Gastrocnemius medialis (tissue), 4 donors: ENCODE measurements around the gene TBCCD1. TPM values are rescaled to one million over a fixed set of nuclear protein-coding genes. Genes with fewer than 3 reads are reported as not detected.

Source experiments
- ATAC-seq, 2 donors: fragments of 150-250 bp; one replicate each; pipeline ENCODE4 v1.9.1; 2016
- DNase-seq, 2 donors: peaks; one replicate each; pipeline ENCODE4 v3.0.0-alpha.2; 2019
- H3K27ac ChIP-seq, 4 donors: fragments of 200-600 bp; sonication (generic); 1 replicate in 1 of 4; 2 replicates in 3 of 4; pipeline ENCODE4 v1.5.1; 2016 to 2018; ENCODE audit warnings: mild to moderate bottlenecking in 2 of 4, moderate library complexity in 1 of 4
- H3K27me3 ChIP-seq, 3 donors: fragments of 200-600 bp; sonication (generic) in 2 of 3; 1 replicate in 1 of 3; 2 replicates in 2 of 3; pipeline versions ENCODE4 v1.5.1 to v1.6.0; 2016 to 2019; ENCODE audit warnings: mild to moderate bottlenecking in 1 of 3, moderate library complexity in 1 of 3
- H3K36me3 ChIP-seq, 2 donors: fragments of 200-600 bp; sonication (generic) in 1 of 2; one replicate each; pipeline ENCODE4 v1.5.1; 2017 to 2018
- H3K4me1 ChIP-seq, 2 donors: fragments of 200-600 bp; sonication (generic) in 1 of 2; one replicate each; pipeline ENCODE4 v1.5.1; 2016 to 2017; ENCODE audit warnings: mild to moderate bottlenecking in 2 of 2
- H3K4me3 ChIP-seq, 4 donors: fragments of 200-600 bp; sonication (generic) in 3 of 4; 1 replicate in 1 of 4; 2 replicates in 3 of 4; pipeline ENCODE4 v1.5.1; 2016 to 2019; ENCODE audit warnings: mild to moderate bottlenecking in 2 of 4
- H3K9me3 ChIP-seq, 3 donors: fragments of 200-600 bp; sonication (generic) in 2 of 3; 1 replicate in 1 of 3; 2 replicates in 2 of 3; pipeline ENCODE4 v1.5.1; 2016 to 2019
- POLR2A ChIP-seq, 2 donors: fragments of 450-650 bp; IDR thresholded peaks; one replicate each; pipeline ENCODE4 v1.6.1; 2017; ENCODE audit warnings: antibody characterized with exemption in 2 of 2, mild to moderate bottlenecking in 2 of 2, moderate library complexity in 2 of 2
- in situ Hi-C, 4 donors: fragments of 200-750 bp; cut with MboI; loops; one replicate each; pipeline versions ENCODE4 v1.15.0 to v1.8.0; 2017; ENCODE audit warnings: low sequenced_read_pairs in 4 of 4
- intact Hi-C: fragments of 100-400 bp; cut with DNase I; formaldehyde crosslinking; loops from one replicate; pipeline ENCODE4 v1.15.1; 2023; ENCODE audit warnings: low total_unique reads
- total RNA-seq, 4 donors: library from RNA; depleted of rRNA; stranded (reverse); fragments of >200 nt; gene quantifications; one replicate each; pipeline versions ENCODE4 v1.1.0 to v1.2.3, GENCODE V29; 2016
- TF ChIP-seq, protein P1 (sequence below), 5 experiments: fragments of 450-650 bp in 3 of 5; fragments of 200-600 bp in 2 of 5; sonication (generic) in 2 of 5; IDR thresholded peaks in 4 of 5; conservative IDR thresholded peaks in 1 of 5; 1 replicate in 4 of 5; 2 replicates in 1 of 5; pipeline ENCODE4 v1.5.1; 2016 to 2019; ENCODE audit warnings: antibody characterized with exemption in 5 of 5, mild to moderate bottlenecking in 3 of 5, moderate library complexity in 3 of 5

TBCCD1 gene
- total RNA-seq, 4 donors from 2014 or later = 7.3 to 10.7 (median 8.0) TPM

- Histone ChIP-seq H3K9me3 (no peaks in the 10 kb centered on the region), H3K4me1 (no peaks in the 10 kb centered on the region), H3K36me3 (no peaks in the 10 kb centered on the region), H3K4me3 (no peak overlapping the region), H3K27me3 (peaks cover 0 to 7% (median 0%) of the 10 kb centered on the region in 3 donors), H3K27ac (no peak overlapping the region)
- intact Hi-C loops (no loop called here), in situ Hi-C loops (no loop called here)
- TF ChIP-seq, protein P1, sequence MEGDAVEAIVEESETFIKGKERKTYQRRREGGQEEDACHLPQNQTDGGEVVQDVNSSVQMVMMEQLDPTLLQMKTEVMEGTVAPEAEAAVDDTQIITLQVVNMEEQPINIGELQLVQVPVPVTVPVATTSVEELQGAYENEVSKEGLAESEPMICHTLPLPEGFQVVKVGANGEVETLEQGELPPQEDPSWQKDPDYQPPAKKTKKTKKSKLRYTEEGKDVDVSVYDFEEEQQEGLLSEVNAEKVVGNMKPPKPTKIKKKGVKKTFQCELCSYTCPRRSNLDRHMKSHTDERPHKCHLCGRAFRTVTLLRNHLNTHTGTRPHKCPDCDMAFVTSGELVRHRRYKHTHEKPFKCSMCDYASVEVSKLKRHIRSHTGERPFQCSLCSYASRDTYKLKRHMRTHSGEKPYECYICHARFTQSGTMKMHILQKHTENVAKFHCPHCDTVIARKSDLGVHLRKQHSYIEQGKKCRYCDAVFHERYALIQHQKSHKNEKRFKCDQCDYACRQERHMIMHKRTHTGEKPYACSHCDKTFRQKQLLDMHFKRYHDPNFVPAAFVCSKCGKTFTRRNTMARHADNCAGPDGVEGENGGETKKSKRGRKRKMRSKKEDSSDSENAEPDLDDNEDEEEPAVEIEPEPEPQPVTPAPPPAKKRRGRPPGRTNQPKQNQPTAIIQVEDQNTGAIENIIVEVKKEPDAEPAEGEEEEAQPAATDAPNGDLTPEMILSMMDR (IDR thresholded peaks at IDR 0.05 in 4 of 5, conservative IDR thresholded peaks at IDR 0.05 in 1 of 5) = no peak
- no peak for TF ChIP-seq POLR2A (IDR thresholded peaks at IDR 0.05)
- ATAC-seq = no peak
- no peak for DNase-seq
These were observed 52.7 kb downstream of the TBCCD1 start for GRCh38 chr3:186514296-186515002.

DNA sequence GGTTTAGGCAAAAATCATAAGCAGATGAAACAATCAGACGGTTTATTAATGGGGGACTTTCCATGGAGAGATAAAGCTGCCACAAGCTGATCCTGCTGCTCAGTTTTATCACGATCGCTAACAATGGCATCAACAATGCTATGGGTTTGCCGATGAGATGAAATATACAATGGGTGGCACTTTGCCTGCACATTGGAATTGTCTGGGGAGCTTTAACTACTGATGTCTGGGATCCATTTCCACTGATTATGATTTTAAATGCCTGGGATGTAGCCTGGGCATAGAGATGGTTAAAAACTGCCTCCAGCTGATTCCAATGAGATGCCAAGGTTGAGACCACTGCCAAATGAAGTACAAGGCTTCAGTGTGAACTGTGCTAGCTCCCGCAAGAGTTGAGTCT lies 53.8 kb downstream of the TBCCD1 start:
- TF ChIP-seq, protein P1 (IDR thresholded peaks at IDR 0.05 in 4 of 5, conservative IDR thresholded peaks at IDR 0.05 in 1 of 5) = no peak
- TF ChIP-seq POLR2A (IDR thresholded peaks at IDR 0.05) = no peak

GRCh38 chr3:186512570-186513302 lies 54.4 kb downstream of the TBCCD1 start:
- in situ Hi-C loops (no loop called here), intact Hi-C loops (no loop called here)
- Histone ChIP-seq H3K27ac (no peak overlapping the region), H3K36me3 (no peaks in the 10 kb centered on the region), H3K9me3 (no peaks in the 10 kb centered on the region), H3K27me3 (peaks cover 0 to 7% (median 0%) of the 10 kb centered on the region in 3 donors), H3K4me3 (no peak overlapping the region), H3K4me1 (no peaks in the 10 kb centered on the region)
- ATAC-seq (no peak), DNase-seq (no peak)
- TF ChIP-seq POLR2A (IDR thresholded peaks at IDR 0.05) = no peak
- TF ChIP-seq, protein P1 (IDR thresholded peaks at IDR 0.05 in 4 of 5, conservative IDR thresholded peaks at IDR 0.05 in 1 of 5) = no peak

More for the DNA sequence above, 53.8 kb downstream of the TBCCD1 start:
- H3K4me1 ChIP-seq = no peaks in the 10 kb centered on the region
- in situ Hi-C loops = no loop called here
- intact Hi-C loops = no loop called here
- ATAC-seq (no peak), DNase-seq (no peak)
- no peak overlapping the region for H3K27ac ChIP-seq
- no peaks in the 10 kb centered on the region for H3K9me3 ChIP-seq
- no peak overlapping the region for H3K4me3 ChIP-seq
- H3K36me3 ChIP-seq = no peaks in the 10 kb centered on the region
- peaks cover 0 to 7% (median 0%) of the 10 kb centered on the region in 3 donors for H3K27me3 ChIP-seq

GRCh38 chr3:186511702-186512101 lies 55.4 kb downstream of the TBCCD1 start:
- TF ChIP-seq, protein P1 (IDR thresholded peaks at IDR 0.05 in 4 of 5, conservative IDR thresholded peaks at IDR 0.05 in 1 of 5) = no peak
- no peak for TF ChIP-seq POLR2A (IDR thresholded peaks at IDR 0.05)
- no peaks in the 10 kb centered on the region for H3K4me1 ChIP-seq
- no peak overlapping the region for H3K4me3 ChIP-seq
- no peaks in the 10 kb centered on the region for H3K36me3 ChIP-seq
- no peak for DNase-seq
- peaks cover 0 to 7% (median 0%) of the 10 kb centered on the region in 3 donors for H3K27me3 ChIP-seq
- in situ Hi-C loops = no loop called here
- H3K9me3 ChIP-seq = no peaks in the 10 kb centered on the region
- no peak overlapping the region for H3K27ac ChIP-seq
- no peak for ATAC-seq
- intact Hi-C loops = no loop called here
